Measurements from ENCODE around the gene MMP24.

MMP24 gene

GRCh38 chr20:35271073-35271882, 44.8 kb downstream of the MMP24 start:
- TF ChIP-seq POLR2AphosphoS5 (IDR thresholded peaks at IDR 0.05; ENCODE audit: borderline replicate concordance, low read depth, low read length) (no peak), EZH2 (IDR thresholded peaks at IDR 0.05) (no peak), FOXP2 (optimal IDR thresholded peaks at IDR 0.05; ENCODE audit: control extremely low read depth, extremely low read length, insufficient read depth) (no peak)
- Histone ChIP-seq H3K27ac (no peak overlapping the region), H3K9ac (ENCODE audit: insufficient read length) (no peak overlapping the region), H3K36me3 (ENCODE audit: insufficient read depth, low read length) (no peaks in the 10 kb centered on the region), H3K4me3 (no peak overlapping the region), H3K9me3 (ENCODE audit: low read depth, low read length) (no peaks in the 10 kb centered on the region)
- no peak for DNase-seq (ENCODE audit: low read depth, low spot score)

DNA sequence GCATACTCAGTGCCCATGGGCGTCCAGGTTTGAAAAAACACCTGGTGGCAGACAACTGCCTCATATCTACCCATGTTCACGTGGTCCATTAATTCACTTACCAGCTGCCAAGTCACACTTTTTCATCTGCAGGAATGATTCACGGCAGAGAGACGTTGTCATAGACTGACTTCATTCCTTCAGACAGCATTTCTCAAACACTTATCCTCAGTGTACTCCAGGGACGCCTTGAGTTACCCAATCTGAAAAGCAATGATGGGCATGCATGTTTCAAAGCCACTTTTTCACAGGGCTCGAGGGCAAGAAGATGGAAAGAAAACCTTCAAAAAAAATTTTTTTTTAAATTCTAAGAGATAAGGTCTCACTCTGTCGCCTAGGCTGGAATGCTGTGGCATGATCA, 45.4 kb downstream of the MMP24 start:
- DNase-seq (ENCODE audit: low read depth, low spot score), result no peak
- Histone ChIP-seq H3K27ac (no peak overlapping the region), H3K36me3 (ENCODE audit: insufficient read depth, low read length) (no peaks in the 10 kb centered on the region), H3K4me3 (no peak overlapping the region), H3K9me3 (ENCODE audit: low read depth, low read length) (no peaks in the 10 kb centered on the region), H3K9ac (ENCODE audit: insufficient read length) (no peak overlapping the region)
- TF ChIP-seq FOXP2 (optimal IDR thresholded peaks at IDR 0.05; ENCODE audit: control extremely low read depth, extremely low read length, insufficient read depth) (no peak), POLR2AphosphoS5 (IDR thresholded peaks at IDR 0.05; ENCODE audit: borderline replicate concordance, low read depth, low read length) (no peak), EZH2 (IDR thresholded peaks at IDR 0.05) (no peak)

DNA sequence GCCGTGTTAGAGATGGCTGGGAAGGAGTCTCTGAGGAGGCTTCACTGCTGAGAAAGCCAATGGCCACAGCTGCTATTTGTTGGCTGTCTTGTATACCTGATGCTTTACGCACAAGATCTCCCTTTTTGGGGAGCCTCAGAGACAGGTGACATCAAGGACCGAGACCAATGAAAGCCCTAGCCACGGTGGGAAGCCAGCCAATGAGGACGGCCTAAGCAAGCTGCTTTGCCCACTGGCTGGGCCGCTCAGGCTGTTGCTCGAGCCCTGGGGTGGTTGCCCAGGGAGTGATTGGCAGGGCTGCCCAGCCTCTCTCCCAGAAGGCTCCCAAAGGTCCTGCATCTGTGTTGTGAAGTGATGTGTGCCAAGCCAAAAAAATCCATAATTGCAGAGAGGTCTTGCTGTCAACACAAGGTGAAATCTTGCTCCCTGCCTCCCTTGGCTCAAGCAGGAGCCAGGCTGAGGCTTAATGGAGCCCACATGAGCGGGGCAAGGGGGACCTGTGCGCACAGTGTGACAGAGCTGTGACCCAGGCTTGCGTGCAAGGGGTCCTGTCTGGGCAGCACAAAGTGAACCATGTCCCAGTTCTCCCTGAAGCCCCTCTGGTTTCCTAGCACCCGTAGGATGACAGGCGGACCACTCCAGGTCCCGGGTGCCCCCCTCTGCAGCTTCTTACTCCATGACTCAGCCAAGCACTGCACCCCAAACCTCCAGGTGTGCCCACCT, 47.1 kb downstream of the MMP24 start:
- H3K27ac ChIP-seq, result no peak overlapping the region
- no peak overlapping the region for H3K4me3 ChIP-seq
- H3K9me3 ChIP-seq (ENCODE audit: low read depth, low read length), result no peaks in the 10 kb centered on the region
- no peak for DNase-seq (ENCODE audit: low read depth, low spot score)
- no peak overlapping the region for H3K9ac ChIP-seq (ENCODE audit: insufficient read length)
- TF ChIP-seq POLR2AphosphoS5 (IDR thresholded peaks at IDR 0.05; ENCODE audit: borderline replicate concordance, low read depth, low read length), result no peak
- TF ChIP-seq FOXP2 (optimal IDR thresholded peaks at IDR 0.05; ENCODE audit: control extremely low read depth, extremely low read length, insufficient read depth), result no peak
- no peak for TF ChIP-seq EZH2 (IDR thresholded peaks at IDR 0.05)
- H3K36me3 ChIP-seq (ENCODE audit: insufficient read depth, low read length), result peaks cover 4% of the 10 kb centered on the region; the same call in 1 of the 2 replicates

GRCh38 chr20:35274172-35275092, 47.9 kb downstream of the MMP24 start:
- Histone ChIP-seq H3K4me3 (no peak overlapping the region), H3K9me3 (ENCODE audit: low read depth, low read length) (no peaks in the 10 kb centered on the region), H3K36me3 (ENCODE audit: insufficient read depth, low read length) (peaks cover 13% of the 10 kb centered on the region; the same call in 1 of the 2 replicates), H3K27ac (no peak overlapping the region), H3K9ac (ENCODE audit: insufficient read length) (no peak overlapping the region)
- no peak for DNase-seq (ENCODE audit: low read depth, low spot score)
- TF ChIP-seq POLR2AphosphoS5 (IDR thresholded peaks at IDR 0.05; ENCODE audit: borderline replicate concordance, low read depth, low read length) (no peak), EZH2 (IDR thresholded peaks at IDR 0.05) (no peak), FOXP2 (optimal IDR thresholded peaks at IDR 0.05; ENCODE audit: control extremely low read depth, extremely low read length, insufficient read depth) (no peak)

GRCh38 chr20:35275741-35276251, 49.3 kb downstream of the MMP24 start:
- Histone ChIP-seq H3K27ac (no peak overlapping the region), H3K9me3 (ENCODE audit: low read depth, low read length) (no peaks in the 10 kb centered on the region), H3K4me3 (no peak overlapping the region), H3K36me3 (ENCODE audit: insufficient read depth, low read length) (peaks cover 26% of the 10 kb centered on the region), H3K9ac (ENCODE audit: insufficient read length) (no peak overlapping the region)
- no peak for TF ChIP-seq POLR2AphosphoS5 (IDR thresholded peaks at IDR 0.05; ENCODE audit: borderline replicate concordance, low read depth, low read length)
- TF ChIP-seq FOXP2 (optimal IDR thresholded peaks at IDR 0.05; ENCODE audit: control extremely low read depth, extremely low read length, insufficient read depth), result no peak
- no peak for TF ChIP-seq EZH2 (IDR thresholded peaks at IDR 0.05)
- no peak for DNase-seq (ENCODE audit: low read depth, low spot score)

DNA sequence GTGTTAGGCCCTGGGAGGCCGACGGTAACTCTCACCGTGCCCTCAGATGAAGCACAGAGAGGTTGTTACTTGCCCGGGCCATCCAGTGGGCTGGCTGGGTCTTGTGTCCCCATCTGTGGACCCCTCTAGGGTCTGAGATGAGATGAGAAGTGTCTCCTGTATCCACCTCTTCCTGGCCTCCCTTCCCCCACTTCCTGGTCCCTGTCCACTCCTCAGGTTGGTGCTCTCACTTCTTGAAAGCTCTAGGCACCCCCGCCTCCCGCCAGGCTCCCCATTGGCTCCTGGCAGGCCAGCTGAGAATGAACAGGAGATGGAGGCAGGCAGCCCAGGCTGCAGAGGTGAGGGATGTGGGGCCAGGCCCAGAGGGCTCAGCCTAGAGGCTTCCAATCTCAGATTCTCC, 49.9 kb downstream of the MMP24 start:
- DNase-seq (ENCODE audit: low read depth, low spot score), result no peak
- no peaks in the 10 kb centered on the region for H3K9me3 ChIP-seq (ENCODE audit: low read depth, low read length)
- H3K4me3 ChIP-seq, result no peak overlapping the region
- peaks cover 31% of the 10 kb centered on the region for H3K36me3 ChIP-seq (ENCODE audit: insufficient read depth, low read length)
- no peak overlapping the region for H3K9ac ChIP-seq (ENCODE audit: insufficient read length)
- H3K27ac ChIP-seq, result no peak overlapping the region
- no peak for TF ChIP-seq EZH2 (IDR thresholded peaks at IDR 0.05)
- no peak for TF ChIP-seq FOXP2 (optimal IDR thresholded peaks at IDR 0.05; ENCODE audit: control extremely low read depth, extremely low read length, insufficient read depth)
- no peak for TF ChIP-seq POLR2AphosphoS5 (IDR thresholded peaks at IDR 0.05; ENCODE audit: borderline replicate concordance, low read depth, low read length)

- Histone ChIP-seq H3K9me3 (ENCODE audit: low read depth, low read length) (no peaks in the 10 kb centered on the region), H3K4me3 (peak overlapping the region; percentile 90), H3K9ac (ENCODE audit: insufficient read length) (peak overlapping the region; percentile 80), H3K36me3 (ENCODE audit: insufficient read depth, low read length) (peaks cover 33% of the 10 kb centered on the region), H3K27ac (no peak overlapping the region)
- DNase-seq (ENCODE audit: low read depth, low spot score), result no peak
- TF ChIP-seq FOXP2 (optimal IDR thresholded peaks at IDR 0.05; ENCODE audit: control extremely low read depth, extremely low read length, insufficient read depth), result no peak
- no peak for TF ChIP-seq POLR2AphosphoS5 (IDR thresholded peaks at IDR 0.05; ENCODE audit: borderline replicate concordance, low read depth, low read length)
- no peak for TF ChIP-seq EZH2 (IDR thresholded peaks at IDR 0.05)
These were observed 50.6 kb downstream of the MMP24 start for GRCh38 chr20:35277127-35277526.
